Lung (tissue), 12 donors: ENCODE measurements around the gene LRRFIP2. TPM values are rescaled to one million over a fixed set of nuclear protein-coding genes. Genes with fewer than 3 reads are reported as not detected.

Experiments used
- ATAC-seq: fragments of 200-7000 bp; cut with Tn5 transposase; one replicate; pipeline ENCODE4 v1.9.1; 2020; ENCODE audit warnings: moderate number of reproducible peaks; ENCODE audit not compliant: insufficient read depth, low FRiP score
- DNase-seq, 3 donors: peaks; one replicate each; pipeline ENCODE4 v3.0.0-alpha.2; 2013 to 2017
- H3K27ac ChIP-seq, 2 donors: one replicate each; pipeline ENCODE4 v1.5.1; 2013; ENCODE audit warnings: mild to moderate bottlenecking in 2 of 2, moderate library complexity in 2 of 2, control low read depth in 1 of 2, inconsistent platforms in 1 of 2, low read depth in 1 of 2, low read length in 1 of 2
- H3K27me3 ChIP-seq, 3 donors: one replicate each; pipeline ENCODE4 v1.5.1; 2013; ENCODE audit warnings: low read length in 2 of 3; ENCODE audit not compliant: control insufficient read depth in 3 of 3, insufficient read depth in 3 of 3
- H3K36me3 ChIP-seq, 4 donors: one replicate each; pipeline ENCODE4 v1.5.1; 2013; ENCODE audit warnings: low read length in 4 of 4, mild to moderate bottlenecking in 1 of 4, moderate library complexity in 1 of 4; ENCODE audit not compliant: control insufficient read depth in 4 of 4, insufficient read depth in 4 of 4
- H3K4me1 ChIP-seq, 5 donors: one replicate each; pipeline ENCODE4 v1.5.1; 2013; ENCODE audit warnings: low read length in 5 of 5, mild to moderate bottlenecking in 2 of 5, moderate library complexity in 1 of 5; ENCODE audit not compliant: control insufficient read depth in 5 of 5, insufficient read depth in 5 of 5
- H3K4me3 ChIP-seq: one replicate; pipeline ENCODE4 v1.5.1; 2013; ENCODE audit warnings: mild to moderate bottlenecking, control low read depth, moderate library complexity
- H3K9ac ChIP-seq, 2 donors: one replicate each; pipeline ENCODE4 v1.5.1; 2013; ENCODE audit warnings: low read length in 2 of 2, control low read depth in 1 of 2; ENCODE audit not compliant: insufficient read depth in 1 of 2
- H3K9me3 ChIP-seq, 4 donors: one replicate each; pipeline ENCODE4 v1.5.1; 2013; ENCODE audit warnings: low read length in 3 of 4, mild to moderate bottlenecking in 1 of 4, moderate library complexity in 1 of 4; ENCODE audit not compliant: control insufficient read depth in 4 of 4, insufficient read depth in 3 of 4
- CTCF ChIP-seq: IDR thresholded peaks from 2 replicates; pipeline ENCODE4 v1.5.1; 2012; ENCODE audit warnings: mild to moderate bottlenecking; ENCODE audit errors: control extremely low read depth, extremely low read depth
- WGBS, 2 donors: extraction: QIAGEN DNeasy Blood & Tissue Kit; methylation state at CpG; one replicate each; pipeline ENCODE4 v1.1.7; 2013; 5-methylcytosine and 5-hydroxymethylcytosine counted together
- polyA plus RNA-seq, 2 donors: library from polyadenylated mRNA; stranded (reverse); fragments of 200-250 nt; gene quantifications; one replicate each; pipeline ENCODE4 v1.2.1, GENCODE V29; 2013
- total RNA-seq, 2 donors: library from RNA; depleted of rRNA in 1 of 2; stranded (reverse); fragments of >200 nt in 1 of 2; gene quantifications; one replicate each; pipeline ENCODE4 v1.2.1, GENCODE V29; 2014 to 2021
- donor health status: control.
- donor health status: control.
- donor health status: Bipolar disorder and iron deficiency.
- donor health status: healthy.
- donor health status: DM: yes; HTN: yes; CAD: no.

The LRRFIP2 gene
- total and polyA plus RNA-seq, 4 donors, result 24.8 to 106 (median 44.6) TPM

GRCh38 chr3:37143821-37144220 is 30.6 kb downstream of the LRRFIP2 start:
- DNase-seq (no peak), ATAC-seq (no peak)
- H3K9me3 ChIP-seq, result no peaks in the 10 kb centered on the region
- peaks cover 7 to 25% (median 12%) of the 10 kb centered on the region in 4 donors for H3K36me3 ChIP-seq
- no peaks in the 10 kb centered on the region for H3K27me3 ChIP-seq
- 81% methylated on average over 9 of the region's 9 CpGs for WGBS, 2 donors
- no peak overlapping the region for H3K4me3 ChIP-seq
- no peak for TF ChIP-seq CTCF
- no peak overlapping the region for H3K27ac ChIP-seq
- H3K4me1 ChIP-seq, result peaks cover 5 to 47% (median 16%) of the 10 kb centered on the region in 5 donors
- no peak overlapping the region for H3K9ac ChIP-seq

- Histone ChIP-seq H3K4me1 (peaks cover 5 to 33% (median 15%) of the 10 kb centered on the region in 5 donors), H3K9me3 (no peaks in the 10 kb centered on the region), H3K36me3 (peaks cover 4 to 20% (median 12%) of the 10 kb centered on the region in 4 donors), H3K4me3 (no peak overlapping the region), H3K27ac (peak overlapping the region in 1 of 2 donors; percentile 3), H3K27me3 (no peaks in the 10 kb centered on the region), H3K9ac (no peak overlapping the region)
- WGBS, 2 donors, result 85 to 91% methylated on average over 3 of the region's 3 CpGs
- no peak for TF ChIP-seq CTCF
- DNase-seq, result no peak
- no peak for ATAC-seq
Observed at GRCh38 chr3:37141676-37142075, 32.7 kb downstream of the LRRFIP2 start.

- no peak overlapping the region for H3K27ac ChIP-seq
- ATAC-seq, result no peak
Observed at GRCh38 chr3:37140899-37141541, 33.4 kb downstream of the LRRFIP2 start.

More at GRCh38 chr3:37140899-37141541, 33.4 kb downstream of the LRRFIP2 start:
- Histone ChIP-seq H3K9ac (no peak overlapping the region), H3K27me3 (no peaks in the 10 kb centered on the region), H3K4me1 (peaks cover 4 to 30% (median 15%) of the 10 kb centered on the region in 5 donors), H3K4me3 (no peak overlapping the region), H3K36me3 (peaks cover 4 to 20% (median 12%) of the 10 kb centered on the region in 4 donors), H3K9me3 (no peaks in the 10 kb centered on the region)
- WGBS, 2 donors, result 93 to 98% methylated on average over 3 of the region's 3 CpGs
- TF ChIP-seq CTCF, result no peak
- DNase-seq, result no peak
